LoVo (cell line): ENCODE data around the gene CACNG7.
"Not testable (repeated sequence)": the region's sequence is repeated elsewhere in the genome, so short reads cannot be mapped to it uniquely, and the experiment has no call there.

Experiments
- DNase-seq: peaks from one replicate; pipeline ENCODE4 v3.0.0-alpha.2; 2016; ENCODE audit warnings: low spot score

CACNG7 gene, protein sequence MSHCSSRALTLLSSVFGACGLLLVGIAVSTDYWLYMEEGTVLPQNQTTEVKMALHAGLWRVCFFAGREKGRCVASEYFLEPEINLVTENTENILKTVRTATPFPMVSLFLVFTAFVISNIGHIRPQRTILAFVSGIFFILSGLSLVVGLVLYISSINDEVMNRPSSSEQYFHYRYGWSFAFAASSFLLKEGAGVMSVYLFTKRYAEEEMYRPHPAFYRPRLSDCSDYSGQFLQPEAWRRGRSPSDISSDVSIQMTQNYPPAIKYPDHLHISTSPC

DNA sequence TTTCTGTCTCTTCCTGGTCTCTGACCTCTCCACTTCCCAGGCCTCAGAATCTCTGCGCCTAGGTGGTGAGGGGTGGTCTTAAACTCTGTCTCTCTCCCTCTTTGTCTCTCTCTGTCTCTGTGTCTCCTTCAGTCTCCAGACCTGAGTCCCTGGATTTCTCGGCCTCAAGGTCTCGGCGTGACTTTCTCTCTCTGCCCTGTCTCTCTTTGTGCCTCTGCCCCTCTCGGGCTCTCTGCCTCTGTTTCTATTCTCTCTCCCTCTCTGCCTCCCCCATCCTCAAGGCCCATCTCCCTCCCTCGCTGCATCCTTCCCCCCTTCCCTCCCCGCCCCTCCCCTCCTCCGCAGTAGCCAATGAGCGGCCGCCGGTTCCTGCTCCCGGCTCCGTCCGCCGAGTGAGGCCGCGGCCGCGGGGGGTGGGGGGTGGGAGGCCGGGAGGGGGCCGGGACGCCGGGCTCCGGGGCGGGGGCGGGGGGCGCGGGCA, at the start of gene CACNG7:
Gene CACNG7 (plus strand): TSS at position 344 of the 481 bp plus-strand sequence. CDS start 3,554 bp downstream, outside the sequence.
- DNase-seq = no peak

DNA sequence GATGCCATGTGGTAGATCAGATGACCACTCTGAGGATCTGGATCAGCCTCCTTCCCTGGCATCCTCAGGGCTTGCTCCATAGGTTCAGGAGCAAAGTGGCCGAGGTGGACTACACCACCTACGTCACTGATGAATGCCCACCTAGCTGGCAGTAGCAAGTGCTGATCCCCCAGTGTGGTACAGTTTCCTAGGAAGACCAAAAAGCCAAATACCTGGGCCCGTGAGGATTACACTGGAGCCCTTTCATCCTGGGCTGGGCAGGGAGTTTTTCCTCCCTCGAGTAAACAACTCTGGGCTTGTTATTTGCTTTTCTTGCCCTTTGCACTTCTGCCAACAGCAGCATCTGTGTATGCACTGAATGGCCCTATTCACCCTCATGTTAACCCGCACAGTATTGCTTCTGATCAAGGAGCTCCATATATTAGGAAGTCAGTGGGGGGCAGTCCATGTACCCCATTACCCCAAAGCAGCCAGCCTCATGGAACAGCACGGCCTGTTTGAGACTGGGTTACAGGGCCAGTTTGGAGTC, 44.7 kb upstream of the CACNG7 start:
- DNase-seq = peak; percentile 39

DNA sequence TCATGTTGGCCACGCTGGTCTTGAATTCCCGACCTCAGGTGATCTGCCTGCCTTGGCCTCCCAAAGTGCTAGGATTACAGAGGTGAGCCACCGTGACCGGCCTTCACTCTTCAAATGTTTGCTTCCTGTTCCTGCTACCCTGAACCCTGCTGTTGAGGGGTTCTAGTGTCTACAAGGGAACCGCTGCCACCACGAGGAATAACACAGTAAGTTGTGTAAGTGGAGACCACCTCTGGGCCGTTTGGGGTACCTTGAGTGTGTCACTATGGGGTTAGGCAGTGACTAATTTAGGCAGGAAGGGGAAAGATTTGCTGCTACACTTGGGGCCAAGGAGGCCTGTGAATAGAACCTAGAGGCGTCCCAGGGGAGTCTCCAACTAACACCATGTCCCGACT, 43.6 kb upstream of the CACNG7 start:
- no peak for DNase-seq

DNA sequence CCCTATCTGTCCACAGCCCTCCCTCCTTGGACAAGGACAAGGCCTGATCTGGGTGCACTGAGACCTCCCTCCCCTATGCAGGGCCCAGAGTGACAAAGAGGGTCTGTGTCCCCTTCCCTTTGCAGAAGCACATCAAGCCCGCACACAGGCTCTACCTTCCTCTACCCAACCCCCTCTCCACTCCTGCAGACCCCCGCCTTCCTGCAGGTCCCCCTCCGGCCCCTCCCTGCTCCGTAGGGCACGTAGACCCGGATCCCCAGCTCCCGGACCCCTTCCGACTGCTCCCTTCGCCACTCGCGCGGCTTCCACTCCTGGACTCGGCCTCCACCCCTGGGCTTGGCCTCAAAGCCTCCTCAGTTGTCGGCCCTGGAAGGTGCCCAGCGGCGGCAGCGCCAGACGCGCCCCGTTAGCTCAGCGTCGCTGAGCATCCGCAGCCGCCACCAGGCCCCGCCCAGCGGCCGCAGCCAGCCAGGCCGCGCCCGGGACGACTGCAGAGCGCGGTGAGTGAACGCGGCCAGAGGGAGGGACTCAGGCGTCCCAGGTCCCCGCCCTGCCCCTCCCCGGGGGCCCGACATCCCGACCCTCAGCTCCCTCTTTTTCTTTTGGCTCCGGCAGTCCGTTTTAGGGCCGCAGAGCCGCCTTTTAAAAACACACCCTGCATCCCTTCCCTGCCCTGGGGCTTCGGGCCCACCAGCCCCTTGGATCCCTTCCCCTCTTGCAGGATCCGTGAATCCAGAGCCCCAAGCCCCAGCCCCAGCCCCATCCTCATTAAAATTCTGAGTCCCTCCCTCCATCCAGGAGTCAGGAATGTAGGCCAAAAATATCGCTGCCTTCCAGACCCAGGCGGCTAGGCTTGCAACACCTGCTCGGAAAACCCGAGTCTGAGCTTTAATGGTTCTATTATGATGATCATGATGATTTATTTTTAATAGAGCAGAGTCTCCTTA, 42.9 kb upstream of the CACNG7 start:
- peak; percentile 66 for DNase-seq

DNA sequence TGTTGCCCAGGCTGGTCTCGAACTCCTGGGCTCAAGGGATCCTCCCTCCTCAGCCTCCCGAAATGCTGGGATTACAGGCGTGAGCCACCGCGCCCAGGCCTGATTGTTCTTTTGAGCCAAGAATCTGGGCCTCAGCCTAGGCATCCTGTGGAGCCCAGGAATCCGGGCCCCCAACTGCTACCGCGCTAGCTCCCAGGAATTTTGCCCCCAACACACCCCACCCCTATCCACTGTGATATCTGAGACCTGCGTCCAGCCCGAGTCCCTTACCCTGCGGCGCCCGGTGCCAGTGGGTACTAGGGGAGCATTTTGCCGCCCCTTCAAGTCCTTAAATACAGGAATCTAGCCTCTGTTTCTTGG, 42.2 kb upstream of the CACNG7 start:
- DNase-seq = no peak

DNA sequence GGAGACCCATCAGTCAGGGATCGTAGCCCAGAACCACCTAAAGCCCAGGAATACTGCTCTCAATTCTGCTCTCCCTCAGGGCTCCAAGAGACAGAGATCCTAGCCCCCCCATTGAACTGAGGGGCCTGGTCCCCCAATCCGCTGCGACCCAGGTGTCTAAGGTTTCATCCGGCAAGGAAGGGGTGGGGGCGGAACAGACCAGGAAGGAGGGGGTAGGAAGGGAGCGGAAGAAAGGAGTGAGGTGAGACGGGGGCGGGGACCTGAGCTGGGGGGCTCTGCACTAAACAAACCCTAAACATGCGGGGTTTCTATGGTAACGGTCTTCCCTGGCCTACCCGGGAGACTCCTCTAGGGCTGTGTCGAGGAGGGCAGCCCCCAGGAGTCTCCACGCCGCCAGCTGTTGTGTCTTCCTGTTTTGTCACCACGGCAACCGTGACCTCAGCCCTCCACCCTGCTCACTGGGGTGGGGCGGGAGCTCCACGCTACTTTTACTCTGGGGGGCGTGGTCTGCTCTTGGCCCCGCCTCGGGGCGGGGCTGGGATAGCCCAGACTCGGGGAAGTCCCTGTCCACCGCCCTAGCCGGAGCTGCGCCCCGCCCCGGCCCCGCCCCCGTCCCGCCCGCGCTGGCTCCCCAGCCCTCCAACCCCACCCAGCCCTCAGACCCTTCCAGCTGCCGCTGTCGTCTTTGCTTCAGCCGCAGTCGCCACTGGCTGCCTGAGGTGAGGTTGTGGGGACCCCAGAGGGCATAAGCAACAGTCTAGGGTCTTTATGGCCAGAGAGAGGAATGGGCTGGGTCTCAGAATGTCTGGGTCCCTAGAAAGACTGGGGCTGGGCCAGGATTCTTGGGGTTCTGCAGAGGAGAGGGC, 41.6 kb upstream of the CACNG7 start, which contains the start of gene MYADM:
Gene MYADM (plus strand): TSS at position 659 of the 866 bp plus-strand sequence. CDS start 5,647 bp downstream, outside the sequence.
- DNase-seq = peak; percentile 84

DNA sequence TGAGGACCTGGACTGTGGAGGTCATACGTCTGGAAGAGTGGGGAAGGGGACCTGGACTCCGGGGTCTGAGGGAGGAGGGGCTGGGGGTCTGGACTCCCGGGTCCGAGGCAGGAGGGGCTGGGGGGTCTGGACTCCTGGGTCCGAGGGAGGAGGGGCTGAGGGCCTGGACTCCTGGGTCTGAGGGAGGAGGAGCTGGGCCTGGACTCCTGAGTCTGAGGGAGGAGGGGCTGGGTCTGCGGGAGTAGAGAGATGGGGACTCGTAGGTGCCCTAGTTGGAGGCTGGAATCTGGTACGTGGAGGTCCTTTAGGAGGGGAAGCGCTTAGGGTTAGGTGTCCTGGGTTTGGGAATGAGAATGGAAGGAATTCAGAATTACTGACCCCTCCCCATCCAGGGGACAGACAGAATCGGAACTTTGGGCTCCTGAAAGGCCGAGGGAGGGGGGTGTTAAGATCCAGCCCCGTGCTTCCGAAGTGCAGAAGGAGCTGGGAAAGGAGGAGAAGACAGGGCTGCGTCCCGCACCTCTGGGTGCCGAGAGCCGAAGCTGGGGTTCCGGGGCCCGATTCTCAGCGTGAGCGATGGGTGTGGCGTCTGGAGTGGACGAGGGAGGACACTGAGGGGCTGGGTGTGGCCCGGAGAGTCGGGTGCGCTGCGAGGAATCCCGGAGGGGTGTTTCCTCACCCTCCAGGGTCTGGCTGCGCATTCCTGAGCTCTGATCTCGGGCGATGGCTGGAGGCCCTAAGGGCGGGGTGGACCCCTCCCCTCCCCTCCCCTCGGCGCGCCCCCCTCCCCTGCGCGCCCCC, 40.8 kb upstream of the CACNG7 start:
- no peak for DNase-seq

DNA sequence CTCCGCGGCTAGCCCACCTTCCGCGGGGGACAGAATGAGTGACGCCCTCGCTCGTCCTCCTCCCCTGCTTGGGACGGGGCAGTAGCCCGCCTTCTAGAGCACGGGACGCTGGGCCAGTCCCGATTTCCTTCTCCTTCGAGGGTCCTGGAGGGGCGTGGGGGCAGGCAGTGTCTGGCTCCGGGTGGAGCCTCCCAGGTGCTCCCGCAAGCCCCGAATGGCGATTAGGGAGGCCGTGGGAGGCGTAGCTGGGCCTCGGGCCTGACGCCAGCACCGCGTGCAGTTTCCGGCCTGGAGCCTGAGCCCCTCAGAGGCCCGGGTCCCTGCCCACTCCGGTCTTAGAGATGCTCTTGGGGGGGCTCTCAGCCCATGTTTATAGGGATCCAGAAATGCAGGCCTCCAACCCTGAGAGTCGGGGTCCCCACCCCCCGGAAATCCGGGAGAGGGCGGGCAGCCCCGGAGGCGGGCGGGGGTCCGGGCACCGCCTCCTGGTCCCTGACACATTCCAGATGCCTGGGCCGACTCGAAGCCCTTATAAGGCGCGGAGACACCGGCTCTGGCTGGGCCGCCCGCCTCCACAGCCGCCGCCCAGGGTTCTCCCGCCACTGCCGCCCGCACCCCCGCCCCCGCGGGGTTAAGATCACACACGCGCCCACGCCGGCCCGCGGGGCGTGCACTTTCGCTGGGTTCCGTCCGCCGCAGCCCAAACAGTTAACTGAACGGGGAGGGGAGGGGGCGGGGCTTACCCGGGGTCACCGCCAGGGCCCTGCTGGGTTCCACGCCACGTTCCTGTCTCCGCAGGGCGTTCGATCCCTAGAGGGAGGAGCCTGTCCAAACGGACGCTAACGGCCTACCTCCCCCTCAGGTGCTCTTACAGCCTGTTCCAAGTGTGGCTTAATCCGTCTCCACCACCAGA, 39.9 kb upstream of the CACNG7 start:
- DNase-seq = peak; percentile 20

DNA sequence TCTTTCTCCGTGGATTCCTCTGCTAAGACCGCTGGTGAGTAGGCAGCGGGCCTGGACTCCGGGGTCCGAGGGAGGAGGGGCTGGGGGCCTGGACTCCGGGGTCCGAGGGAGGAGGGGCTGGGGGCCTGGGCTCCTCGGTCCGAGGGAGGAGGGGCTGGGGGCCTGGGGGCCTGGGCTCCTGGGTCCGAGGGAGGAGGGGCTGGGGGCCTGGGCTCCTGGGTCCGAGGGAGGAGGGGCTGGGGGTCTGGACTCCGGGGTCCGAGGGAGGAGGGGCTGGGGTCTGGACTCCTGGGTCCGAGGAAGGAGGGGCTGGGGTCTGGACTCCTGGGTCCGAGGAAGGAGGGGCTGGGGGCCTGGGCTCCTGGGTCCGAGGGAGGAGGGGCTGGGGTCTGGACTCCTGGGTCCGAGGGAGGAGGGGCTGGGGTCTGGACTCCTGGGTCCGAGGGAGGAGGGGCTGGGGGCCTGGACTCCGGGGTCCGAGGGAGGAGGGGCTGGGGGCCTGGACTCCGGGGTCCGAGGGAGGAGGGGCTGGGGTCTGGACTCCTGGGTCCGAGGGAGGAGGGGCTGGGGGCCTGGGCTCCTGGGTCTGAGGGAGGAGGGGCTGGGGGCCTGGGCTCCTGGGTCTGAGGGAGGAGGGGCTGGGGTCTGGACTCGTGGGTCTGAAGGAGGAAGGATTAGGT, 39.1 kb upstream of the CACNG7 start:
- DNase-seq = not testable (repeated sequence)

DNA sequence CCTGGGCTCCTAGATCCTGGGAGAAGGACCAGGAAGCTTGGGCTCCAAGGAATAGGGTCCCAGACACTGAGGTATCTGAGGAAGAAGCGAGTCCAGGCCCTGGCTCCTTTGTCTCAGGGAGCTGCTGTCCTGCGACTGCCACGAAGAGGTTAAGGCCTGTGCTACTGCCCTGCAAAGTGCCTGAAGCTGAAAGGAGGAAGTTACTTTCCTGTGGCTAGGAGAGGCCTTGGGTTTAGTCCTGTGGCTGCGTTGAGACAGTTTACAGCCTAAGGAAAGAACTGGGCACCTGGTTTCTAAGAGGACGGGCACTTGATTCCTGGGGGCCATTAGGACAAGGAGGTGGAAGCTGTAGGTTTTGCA, 38.6 kb upstream of the CACNG7 start:
- DNase-seq = no peak

DNA sequence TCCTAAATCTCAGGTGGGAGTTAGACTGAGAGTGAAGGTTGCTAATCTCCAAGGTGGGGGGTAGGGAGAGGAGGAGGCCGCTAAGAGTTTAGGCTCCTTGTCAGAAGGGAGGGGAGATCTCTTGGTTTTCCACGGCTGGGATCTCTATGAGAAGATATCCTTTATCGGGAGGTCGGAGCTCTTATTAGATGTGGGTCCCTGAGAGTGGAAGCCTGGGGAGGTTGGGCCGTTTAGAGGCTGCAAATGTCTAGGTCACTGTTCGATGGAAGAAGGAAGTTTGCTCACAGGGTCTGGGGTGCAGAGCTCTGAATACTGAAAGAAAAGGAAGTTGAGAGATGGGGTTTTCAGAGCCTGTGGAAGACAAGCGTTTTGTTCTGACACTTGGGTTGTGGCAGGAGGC, 37.6 kb upstream of the CACNG7 start:
- DNase-seq = no peak

DNA sequence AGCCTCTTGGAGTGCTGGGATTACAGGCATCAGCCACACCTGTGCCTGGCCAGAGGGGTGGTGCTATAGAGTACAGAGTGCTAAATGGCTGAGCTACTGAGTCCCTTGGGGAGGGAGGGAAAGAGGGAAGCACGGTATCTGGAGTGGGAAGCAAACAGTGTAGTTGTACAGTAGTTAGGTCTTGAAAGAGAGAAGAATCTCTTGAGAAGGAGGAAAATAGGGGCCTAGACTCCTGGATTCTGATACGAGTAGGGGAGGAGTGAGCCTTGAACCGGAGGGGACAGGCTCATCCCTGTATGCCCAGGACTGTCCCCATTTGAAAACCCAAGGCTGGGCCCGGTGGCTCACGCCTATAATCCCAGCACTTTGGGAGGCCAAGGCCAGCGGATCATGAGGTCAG, 36.3 kb upstream of the CACNG7 start:
- DNase-seq = no peak

DNA sequence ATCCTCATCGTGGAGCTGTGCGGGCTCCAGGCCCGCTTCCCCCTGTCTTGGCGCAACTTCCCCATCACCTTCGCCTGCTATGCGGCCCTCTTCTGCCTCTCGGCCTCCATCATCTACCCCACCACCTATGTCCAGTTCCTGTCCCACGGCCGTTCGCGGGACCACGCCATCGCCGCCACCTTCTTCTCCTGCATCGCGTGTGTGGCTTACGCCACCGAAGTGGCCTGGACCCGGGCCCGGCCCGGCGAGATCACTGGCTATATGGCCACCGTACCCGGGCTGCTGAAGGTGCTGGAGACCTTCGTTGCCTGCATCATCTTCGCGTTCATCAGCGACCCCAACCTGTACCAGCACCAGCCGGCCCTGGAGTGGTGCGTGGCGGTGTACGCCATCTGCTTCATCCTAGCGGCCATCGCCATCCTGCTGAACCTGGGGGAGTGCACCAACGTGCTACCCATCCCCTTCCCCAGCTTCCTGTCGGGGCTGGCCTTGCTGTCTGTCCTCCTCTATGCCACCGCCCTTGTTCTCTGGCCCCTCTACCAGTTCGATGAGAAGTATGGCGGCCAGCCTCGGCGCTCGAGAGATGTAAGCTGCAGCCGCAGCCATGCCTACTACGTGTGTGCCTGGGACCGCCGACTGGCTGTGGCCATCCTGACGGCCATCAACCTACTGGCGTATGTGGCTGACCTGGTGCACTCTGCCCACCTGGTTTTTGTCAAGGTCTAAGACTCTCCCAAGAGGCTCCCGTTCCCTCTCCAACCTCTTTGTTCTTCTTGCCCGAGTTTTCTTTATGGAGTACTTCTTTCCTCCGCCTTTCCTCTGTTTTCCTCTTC, 35.1 kb upstream of the CACNG7 start:
- DNase-seq = no peak

DNA sequence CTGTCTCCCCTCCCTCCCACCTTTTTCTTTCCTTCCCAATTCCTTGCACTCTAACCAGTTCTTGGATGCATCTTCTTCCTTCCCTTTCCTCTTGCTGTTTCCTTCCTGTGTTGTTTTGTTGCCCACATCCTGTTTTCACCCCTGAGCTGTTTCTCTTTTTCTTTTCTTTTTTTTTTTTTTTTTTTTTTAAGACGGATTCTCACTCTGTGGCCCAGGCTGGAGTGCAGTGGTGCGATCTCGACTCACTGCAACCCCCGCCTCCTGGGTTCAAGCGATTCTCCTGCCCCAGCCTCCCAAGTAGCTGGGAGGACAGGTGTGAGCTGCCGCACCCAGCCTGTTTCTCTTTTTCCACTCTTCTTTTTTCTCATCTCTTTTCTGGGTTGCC, 34.5 kb upstream of the CACNG7 start:
- DNase-seq = no peak

DNA sequence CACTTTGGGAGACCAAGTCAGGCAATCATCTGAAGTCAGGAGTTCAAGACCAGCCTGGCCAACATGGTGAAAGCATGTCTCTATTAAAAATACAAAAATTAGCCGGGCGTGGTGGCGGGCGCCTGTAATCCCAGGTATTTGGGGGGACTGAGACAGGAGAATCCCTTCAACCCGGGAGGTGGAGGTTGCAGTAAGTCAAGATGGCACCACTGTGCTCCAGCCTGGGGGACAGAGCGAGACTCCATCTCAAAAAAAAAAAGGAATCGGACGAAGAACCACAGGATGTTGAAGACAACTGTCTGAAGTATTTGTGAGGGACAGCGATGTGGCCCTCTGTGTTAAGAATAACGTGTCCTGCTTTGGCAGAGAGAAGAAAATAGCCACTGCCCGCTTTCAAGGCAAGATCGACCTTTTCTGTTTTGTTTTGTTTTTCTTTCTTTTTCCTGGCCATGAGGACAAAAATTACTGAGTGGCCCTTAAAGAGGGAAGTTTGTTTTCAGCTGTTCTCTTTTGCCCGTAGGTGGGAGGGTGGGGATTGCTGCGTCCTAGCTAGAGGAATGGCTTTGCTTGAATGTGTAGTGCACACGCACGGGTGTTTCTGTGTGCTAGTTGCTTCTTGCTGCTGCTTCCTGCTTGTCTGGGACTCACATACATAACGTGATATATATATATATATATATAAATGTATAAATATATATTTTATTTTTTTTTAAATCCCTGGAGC, 33.3 kb upstream of the CACNG7 start:
- DNase-seq = no peak

DNA sequence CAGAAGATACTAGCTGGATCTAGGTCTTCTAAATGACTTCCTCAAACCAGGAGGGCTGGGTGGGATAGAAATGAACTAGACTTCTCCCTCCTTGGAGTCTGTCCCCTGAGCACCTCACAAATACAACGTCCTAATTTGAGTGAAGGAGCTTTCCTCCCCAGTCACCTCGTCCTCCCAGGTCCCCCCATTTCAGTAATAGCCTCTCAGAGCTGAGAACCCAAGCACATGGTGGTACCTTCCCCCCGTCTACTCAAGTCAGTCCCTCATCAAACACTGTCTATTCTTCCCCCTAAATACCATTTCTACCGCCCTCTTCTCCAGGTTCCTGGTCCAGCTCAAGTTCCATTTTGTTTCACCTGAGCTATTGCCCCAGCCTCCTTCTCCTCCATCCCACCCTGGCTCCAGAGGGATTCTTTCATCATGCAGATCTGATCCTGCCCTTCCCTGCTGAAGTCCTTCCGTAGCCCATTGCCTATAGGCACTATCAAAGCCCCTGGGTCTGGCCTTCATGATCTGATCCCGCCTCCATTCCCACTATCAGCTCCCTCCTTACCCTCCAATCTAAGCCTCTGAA, 32.3 kb upstream of the CACNG7 start:
- no peak for DNase-seq

DNA sequence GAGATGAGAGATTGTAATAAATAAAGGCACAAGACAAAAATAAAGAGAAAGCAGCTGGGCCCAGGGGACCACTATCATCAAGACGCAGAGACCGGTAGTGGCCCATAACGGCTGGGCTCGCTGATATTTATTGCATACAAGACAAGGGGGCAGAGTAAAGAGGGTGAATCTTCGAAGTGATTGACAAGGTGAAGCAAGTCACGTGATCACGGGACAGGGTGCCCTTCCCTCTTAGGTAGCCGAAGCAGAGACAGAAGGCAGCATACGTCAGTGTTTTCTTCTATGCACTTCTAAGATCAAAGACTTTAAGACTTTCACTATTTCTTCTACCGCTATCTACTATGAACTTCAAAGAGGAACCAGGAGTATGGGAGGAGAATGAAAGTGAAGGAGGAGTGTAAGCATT, 31.7 kb upstream of the CACNG7 start:
- DNase-seq = no peak

DNA sequence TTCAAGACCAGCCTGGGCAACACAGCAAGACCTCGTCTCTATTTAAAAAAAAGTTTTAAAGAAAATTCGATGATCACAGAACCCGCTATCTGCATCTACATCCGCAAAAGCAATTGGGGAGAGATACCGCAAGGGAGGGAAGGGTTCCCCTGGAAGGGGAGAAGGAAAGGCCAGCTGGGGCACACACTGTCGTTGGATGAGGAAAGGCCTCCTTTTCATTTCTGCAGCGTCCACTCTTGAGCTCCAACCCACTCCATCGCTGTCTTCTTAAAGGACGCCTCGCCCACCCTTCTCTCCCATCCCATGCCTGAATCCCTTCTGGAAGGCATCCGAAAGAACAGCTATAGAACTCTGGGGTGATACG, 30.3 kb upstream of the CACNG7 start:
- no peak for DNase-seq
